Hepatocyte (in vitro differentiated cells): ENCODE data around the gene IL17RC. TPM values are rescaled to one million over a fixed set of nuclear protein-coding genes. Genes with fewer than 3 reads are reported as not detected.
A peak's percentile ranks its signal among the peaks of the same experiment; 100 is the strongest.

Experiments
- DNase-seq: peaks from one replicate; pipeline ENCODE4 v3.0.0-alpha.2; 2016; ENCODE audit warnings: low spot score
- H2AFZ ChIP-seq: fragments of 200-600 bp; sonication (generic); 2 replicates; pipeline ENCODE4 v1.6.0; 2016; ENCODE audit warnings: antibody characterized with exemption, mild to moderate bottlenecking
- H3K27ac ChIP-seq: fragments of 200-600 bp; sonication (generic); 2 replicates; pipeline ENCODE4 v1.5.1; 2016; ENCODE audit warnings: mild to moderate bottlenecking
- H3K27me3 ChIP-seq: fragments of 200-600 bp; sonication (generic); 2 replicates; pipeline ENCODE4 v1.6.1; 2016
- H3K36me3 ChIP-seq: fragments of 200-600 bp; sonication (generic); replicated peaks from 2 replicates; pipeline ENCODE4 v1.5.1; 2016; ENCODE audit warnings: low read depth; ENCODE audit not compliant: insufficient read depth
- H3K4me1 ChIP-seq: fragments of 200-600 bp; sonication (generic); 2 replicates; pipeline ENCODE4 v1.5.1; 2016; ENCODE audit warnings: mild to moderate bottlenecking, moderate library complexity; ENCODE audit not compliant: insufficient read depth
- H3K4me2 ChIP-seq: fragments of 200-600 bp; sonication (generic); 2 replicates; pipeline ENCODE4 v1.6.0; 2016
- H3K4me3 ChIP-seq: fragments of 200-600 bp; sonication (generic); 2 replicates; pipeline ENCODE4 v1.5.1; 2016; ENCODE audit warnings: mild to moderate bottlenecking
- H3K79me2 ChIP-seq: fragments of 200-600 bp; sonication (generic); 2 replicates; pipeline ENCODE4 v1.6.0; 2017; ENCODE audit warnings: mild to moderate bottlenecking
- H3K9me2 ChIP-seq: fragments of 200-600 bp; sonication (generic); replicated peaks from 2 replicates; pipeline ENCODE4 v1.6.0; 2017; ENCODE audit warnings: mild to moderate bottlenecking; ENCODE audit not compliant: insufficient read depth
- H3K9me3 ChIP-seq: fragments of 200-600 bp; sonication (generic); 2 replicates; pipeline ENCODE4 v1.5.1; 2016; ENCODE audit warnings: low read depth, mild to moderate bottlenecking
- H4K20me1 ChIP-seq: fragments of 200-600 bp; sonication (generic); 2 replicates; pipeline ENCODE4 v1.6.0; 2016; ENCODE audit warnings: mild to moderate bottlenecking; ENCODE audit not compliant: insufficient read depth, poor library complexity, severe bottlenecking
- EZH2 ChIP-seq: fragments of 200-600 bp; sonication (generic); IDR thresholded peaks from 2 replicates; pipeline ENCODE4 v1.6.1; 2016; ENCODE audit warnings: antibody characterized with exemption, mild to moderate bottlenecking, borderline replicate concordance
- EZH2phosphoT487 ChIP-seq: fragments of 200-600 bp; sonication (generic); IDR thresholded peaks from one replicate; pipeline ENCODE4 v1.6.1; 2018; ENCODE audit warnings: antibody characterized with exemption, mild to moderate bottlenecking, low read depth, moderate library complexity; ENCODE audit not compliant: unreplicated experiment, severe bottlenecking
- WGBS: methylation state at CpG from one replicate; pipeline ENCODE4 v1.1.6; 2016; ENCODE audit warnings: low lambda C conversion rate; ENCODE audit errors: missing lambda C conversion rate; 5-methylcytosine and 5-hydroxymethylcytosine counted together
- polyA plus RNA-seq: library from polyadenylated mRNA; unstranded; fragments of >200 nt; fragmentation: Nextera tagmentation; extraction: Ambion mirVana; gene quantifications from 2 replicates; pipeline ENCODE4 v1.2.1, GENCODE V29; 2016
- total RNA-seq: library from RNA; depleted of rRNA; stranded (reverse); fragments of >200 nt; gene quantifications from 2 replicates; pipeline ENCODE4 v1.2.3, GENCODE V29; 2014
- TF ChIP-seq, protein P1 (sequence below): fragments of 200-600 bp; sonication (generic); IDR thresholded peaks from 2 replicates; pipeline ENCODE4 v1.5.1; 2016; ENCODE audit warnings: antibody characterized with exemption, mild to moderate bottlenecking; ENCODE audit not compliant: poor library complexity

Gene IL17RC
- total and polyA plus RNA-seq, 2 experiments from 2014 or later: 27.3 to 47.8 TPM

DNA sequence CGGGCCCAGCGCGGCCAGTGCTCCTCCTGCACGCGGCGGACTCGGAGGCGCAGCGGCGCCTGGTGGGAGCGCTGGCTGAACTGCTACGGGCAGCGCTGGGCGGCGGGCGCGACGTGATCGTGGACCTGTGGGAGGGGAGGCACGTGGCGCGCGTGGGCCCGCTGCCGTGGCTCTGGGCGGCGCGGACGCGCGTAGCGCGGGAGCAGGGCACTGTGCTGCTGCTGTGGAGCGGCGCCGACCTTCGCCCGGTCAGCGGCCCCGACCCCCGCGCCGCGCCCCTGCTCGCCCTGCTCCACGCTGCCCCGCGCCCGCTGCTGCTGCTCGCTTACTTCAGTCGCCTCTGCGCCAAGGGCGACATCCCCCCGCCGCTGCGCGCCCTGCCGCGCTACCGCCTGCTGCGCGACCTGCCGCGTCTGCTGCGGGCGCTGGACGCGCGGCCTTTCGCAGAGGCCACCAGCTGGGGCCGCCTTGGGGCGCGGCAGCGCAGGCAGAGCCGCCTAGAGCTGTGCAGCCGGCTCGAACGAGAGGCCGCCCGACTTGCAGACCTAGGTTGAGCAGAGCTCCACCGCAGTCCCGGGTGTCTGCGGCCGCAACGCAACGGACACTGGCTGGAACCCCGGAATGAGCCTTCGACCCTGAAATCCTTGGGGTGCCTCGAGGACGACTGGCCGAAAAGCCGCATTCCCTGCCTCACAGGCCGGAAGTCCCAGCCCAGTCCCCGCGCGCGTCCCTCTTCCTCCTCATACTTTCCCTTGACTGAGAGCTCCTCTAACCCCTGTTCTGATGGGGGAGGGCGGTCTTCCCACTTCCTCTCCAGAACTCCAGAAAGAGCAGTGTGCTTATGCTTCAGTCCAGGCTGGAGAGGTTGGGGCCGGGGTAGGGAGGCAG is 1.4 kb upstream of the IL17RC start:
- Histone ChIP-seq H3K27ac (peak overlapping the region; percentile 91), H3K36me3 (no peaks in the 10 kb centered on the region), H3K4me3 (peak overlapping the region; percentile 59), H2AFZ (peak overlapping the region; percentile 31), H3K4me1 (peaks cover 45% of the 10 kb centered on the region), H3K4me2 (peak overlapping the region; percentile 94), H3K9me3 (no peaks in the 10 kb centered on the region), H3K9me2 (no peaks in the 10 kb centered on the region), H3K79me2 (peaks cover 12% of the 10 kb centered on the region), H4K20me1 (no peaks in the 10 kb centered on the region), H3K27me3 (no peaks in the 10 kb centered on the region)
- DNase-seq: peak; percentile 88
- TF ChIP-seq EZH2: no peak
- TF ChIP-seq, protein P1, sequence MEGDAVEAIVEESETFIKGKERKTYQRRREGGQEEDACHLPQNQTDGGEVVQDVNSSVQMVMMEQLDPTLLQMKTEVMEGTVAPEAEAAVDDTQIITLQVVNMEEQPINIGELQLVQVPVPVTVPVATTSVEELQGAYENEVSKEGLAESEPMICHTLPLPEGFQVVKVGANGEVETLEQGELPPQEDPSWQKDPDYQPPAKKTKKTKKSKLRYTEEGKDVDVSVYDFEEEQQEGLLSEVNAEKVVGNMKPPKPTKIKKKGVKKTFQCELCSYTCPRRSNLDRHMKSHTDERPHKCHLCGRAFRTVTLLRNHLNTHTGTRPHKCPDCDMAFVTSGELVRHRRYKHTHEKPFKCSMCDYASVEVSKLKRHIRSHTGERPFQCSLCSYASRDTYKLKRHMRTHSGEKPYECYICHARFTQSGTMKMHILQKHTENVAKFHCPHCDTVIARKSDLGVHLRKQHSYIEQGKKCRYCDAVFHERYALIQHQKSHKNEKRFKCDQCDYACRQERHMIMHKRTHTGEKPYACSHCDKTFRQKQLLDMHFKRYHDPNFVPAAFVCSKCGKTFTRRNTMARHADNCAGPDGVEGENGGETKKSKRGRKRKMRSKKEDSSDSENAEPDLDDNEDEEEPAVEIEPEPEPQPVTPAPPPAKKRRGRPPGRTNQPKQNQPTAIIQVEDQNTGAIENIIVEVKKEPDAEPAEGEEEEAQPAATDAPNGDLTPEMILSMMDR: peak; percentile 46
- 5% methylated on average over 65 of the region's 99 CpGs for WGBS

DNA sequence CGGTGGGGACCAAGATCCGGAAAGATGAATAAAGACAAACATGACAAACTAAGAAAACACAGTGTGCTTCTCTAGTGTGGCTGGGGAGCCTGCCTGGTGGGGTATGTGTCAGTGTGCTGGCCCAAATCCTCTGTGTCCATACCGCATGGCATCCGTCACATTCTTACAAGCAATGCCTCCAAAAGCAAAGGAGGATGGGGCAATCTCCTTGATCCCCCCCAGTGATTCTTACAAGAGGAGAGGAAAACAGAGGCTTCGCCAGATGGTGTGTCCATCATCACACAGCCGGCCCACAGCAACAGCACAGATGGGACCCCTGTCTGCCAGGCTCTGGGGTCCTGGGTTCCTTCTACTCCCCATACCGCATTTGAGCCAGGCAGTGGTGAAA is 558 bp upstream of the IL17RC start:
- Histone ChIP-seq H3K4me3 (no peak overlapping the region), H3K36me3 (no peaks in the 10 kb centered on the region), H3K79me2 (peaks cover 12% of the 10 kb centered on the region), H3K27me3 (no peaks in the 10 kb centered on the region), H3K9me3 (no peaks in the 10 kb centered on the region), H3K9me2 (no peaks in the 10 kb centered on the region), H4K20me1 (no peaks in the 10 kb centered on the region), H3K27ac (peak overlapping the region; percentile 91), H2AFZ (no peak overlapping the region), H3K4me1 (peaks cover 45% of the 10 kb centered on the region), H3K4me2 (peak overlapping the region; percentile 94)
- TF ChIP-seq, protein P1: no peak
- TF ChIP-seq EZH2phosphoT487 (no peak), EZH2 (no peak)
- no peak for DNase-seq
- 72% methylated on average over 6 of the region's 7 CpGs for WGBS

DNA sequence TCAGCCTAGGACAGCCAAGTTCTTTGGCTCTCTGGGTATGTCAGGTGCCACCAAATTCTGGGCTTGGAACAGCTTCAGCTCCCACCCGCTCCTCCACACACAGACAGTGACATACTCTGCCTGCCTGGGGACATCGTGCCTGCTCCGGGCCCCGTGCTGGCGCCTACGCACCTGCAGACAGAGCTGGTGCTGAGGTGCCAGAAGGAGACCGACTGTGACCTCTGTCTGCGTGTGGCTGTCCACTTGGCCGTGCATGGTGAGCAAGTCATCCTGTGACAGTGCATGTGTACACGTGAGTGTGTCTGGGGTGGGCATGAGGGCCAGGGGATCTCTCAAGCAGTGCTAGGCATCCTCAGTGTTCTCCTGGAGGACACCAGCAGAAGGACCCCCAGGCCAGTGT is 922 bp downstream of the IL17RC start:
- Histone ChIP-seq H3K79me2 (peaks cover 12% of the 10 kb centered on the region), H3K4me2 (peak overlapping the region; percentile 94), H3K36me3 (no peaks in the 10 kb centered on the region), H2AFZ (no peak overlapping the region), H3K27me3 (no peaks in the 10 kb centered on the region), H3K27ac (no peak overlapping the region), H3K9me2 (no peaks in the 10 kb centered on the region), H4K20me1 (no peaks in the 10 kb centered on the region), H3K4me1 (peaks cover 40% of the 10 kb centered on the region), H3K9me3 (no peaks in the 10 kb centered on the region), H3K4me3 (no peak overlapping the region)
- 92% methylated on average over 10 of the region's 10 CpGs for WGBS
- TF ChIP-seq EZH2phosphoT487 (no peak), EZH2 (no peak)
- TF ChIP-seq, protein P1: no peak
- DNase-seq: no peak
